NCI-H187 (cell line): ENCODE measurements around the gene MTX2.
"Not testable (repeated sequence)": the region's sequence is repeated elsewhere in the genome, so short reads cannot be mapped to it uniquely, and the experiment has no call there.

Experiments used
- DNase-seq, 2 experiments: peaks; one replicate each; lab custom pipeline; 2025; lab: John Stamatoyannopoulos, UW

The MTX2 gene

DNA sequence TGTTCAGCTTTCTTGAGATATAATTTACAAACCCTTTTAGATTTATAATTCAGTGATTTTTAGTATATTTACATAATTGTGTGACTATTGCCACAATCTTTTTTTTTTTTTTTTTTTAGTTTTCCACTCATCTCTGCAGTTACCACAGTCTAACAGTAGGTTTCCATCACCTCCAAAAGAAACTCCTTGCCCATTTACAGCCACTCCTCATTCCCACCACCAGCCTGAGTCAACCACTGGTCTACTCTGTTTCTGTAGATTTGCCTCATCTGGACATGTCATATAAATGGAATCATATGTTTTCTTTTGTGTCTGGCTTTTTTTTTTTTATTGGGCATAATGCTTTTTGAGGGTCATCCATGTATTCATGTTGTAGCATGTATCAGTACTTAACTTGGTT lies 16.1 kb downstream of the MTX2 start:
- no peak for DNase-seq

DNA sequence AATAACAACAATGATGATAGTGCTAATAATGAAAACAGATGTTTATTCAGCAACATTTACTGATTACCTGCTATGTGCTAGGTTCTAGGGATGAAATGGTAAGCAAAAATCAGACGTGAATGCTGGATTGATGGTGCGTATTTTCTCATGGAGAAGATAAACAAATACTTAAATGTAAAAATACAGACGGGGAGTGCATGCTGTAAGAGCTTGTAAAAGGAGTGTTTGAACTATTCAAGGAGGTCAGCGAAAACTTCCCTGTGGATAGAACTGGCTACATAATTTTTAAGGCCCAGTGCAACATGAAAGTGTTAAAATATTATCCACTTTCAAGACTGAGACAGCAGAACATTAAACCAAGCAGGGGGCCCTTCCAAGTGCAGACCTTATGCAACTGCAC lies 22.1 kb downstream of the MTX2 start:
- no peak for DNase-seq

DNA sequence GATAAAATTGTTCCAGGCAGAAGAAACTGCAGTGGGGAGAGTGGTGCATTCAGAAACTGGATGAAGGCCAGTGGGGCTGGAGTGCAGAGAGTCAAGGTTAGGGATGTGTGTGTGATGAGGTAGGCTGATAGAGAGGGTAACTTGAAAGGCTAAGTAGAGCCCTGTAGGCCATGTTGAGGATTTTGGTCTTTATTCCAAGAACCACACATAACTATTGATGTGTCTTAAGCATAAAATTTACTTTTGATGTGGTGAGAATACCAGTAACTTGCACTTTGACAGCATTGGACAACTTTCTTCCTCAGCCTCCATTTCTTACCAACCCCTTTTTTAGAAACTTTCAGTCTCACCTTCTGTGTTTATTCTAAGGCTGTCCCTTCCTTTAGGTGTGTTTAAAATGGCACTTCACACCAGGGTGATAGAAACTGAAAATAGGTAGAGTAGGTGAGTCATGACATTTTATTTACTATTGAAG lies 22.6 kb downstream of the MTX2 start:
- no peak for DNase-seq

DNA sequence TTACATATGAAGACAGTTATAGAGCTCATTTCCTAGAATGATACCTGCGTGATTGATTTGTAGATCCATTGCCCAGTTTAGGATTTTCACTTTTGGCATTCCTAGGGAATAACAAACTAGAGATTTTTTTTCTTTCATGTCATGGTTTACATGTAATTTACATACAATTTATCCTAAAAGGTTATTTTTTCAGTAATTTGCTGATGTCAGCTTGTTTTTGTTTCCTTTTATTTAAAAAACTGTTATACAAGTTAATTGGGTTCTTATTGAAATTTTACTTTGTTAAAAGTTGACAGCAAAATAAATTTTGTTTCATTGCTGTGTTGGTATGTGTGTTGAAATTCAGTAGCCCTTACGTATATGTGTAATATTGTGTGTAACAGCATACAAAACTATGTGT lies 23.4 kb downstream of the MTX2 start:
- DNase-seq = no peak

DNA sequence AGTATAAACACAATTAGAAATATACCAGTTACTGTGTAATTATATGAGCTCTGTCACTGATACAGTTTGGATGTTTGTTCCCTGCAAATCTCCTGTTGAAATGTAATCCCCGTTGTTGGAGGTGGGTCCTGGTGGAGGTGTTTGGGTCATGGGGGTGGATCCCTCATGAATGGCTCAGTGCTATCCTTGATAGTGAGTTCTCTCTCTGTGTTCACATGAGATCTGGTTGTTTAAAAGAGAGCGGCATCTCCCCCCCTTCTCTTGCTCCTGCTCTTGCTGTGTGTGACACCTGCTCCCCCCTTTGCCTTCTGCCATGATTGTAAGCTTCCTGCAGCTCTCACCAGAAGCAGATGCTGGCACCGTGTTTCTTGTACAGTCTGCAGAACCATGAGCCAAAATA lies 24.1 kb downstream of the MTX2 start:
- no peak for DNase-seq

DNA sequence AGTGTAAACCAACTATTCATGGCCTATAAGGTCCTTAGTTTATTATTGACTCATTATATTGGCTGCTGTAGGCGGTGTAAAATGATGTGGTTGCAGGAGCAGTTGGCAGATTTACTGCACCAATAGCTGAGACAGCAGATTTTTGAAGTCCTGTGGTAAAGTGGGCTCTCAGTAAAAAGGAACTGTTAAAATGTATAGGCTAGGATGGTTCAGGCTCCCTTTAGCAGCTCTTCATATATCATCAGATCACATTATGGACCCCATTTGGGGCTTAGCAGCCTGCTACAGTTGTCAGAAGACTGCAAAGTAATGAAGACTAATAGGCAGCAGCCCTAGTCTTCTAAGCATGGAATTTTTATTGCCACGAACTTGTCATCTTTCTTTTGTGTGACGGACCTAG lies 27.8 kb downstream of the MTX2 start:
- DNase-seq = no peak

DNA sequence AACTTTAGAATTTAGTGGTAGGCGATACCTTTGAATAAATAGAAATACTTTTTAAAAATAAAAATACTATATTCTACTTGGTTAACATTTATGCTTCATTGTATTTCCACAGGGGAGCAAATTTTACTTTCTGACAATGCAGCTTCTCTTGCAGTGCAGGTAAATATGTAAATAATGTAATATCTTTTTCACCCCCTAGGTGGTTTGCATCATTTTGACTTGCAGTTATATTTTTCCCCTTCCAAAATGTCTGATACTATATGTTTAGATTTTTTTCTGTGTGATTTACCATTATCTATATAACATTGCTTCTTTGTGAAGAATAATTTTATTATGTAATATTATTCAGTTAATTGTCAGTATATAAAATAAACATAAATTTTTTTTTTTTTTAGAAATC lies 28.5 kb downstream of the MTX2 start:
- DNase-seq = no peak

DNA sequence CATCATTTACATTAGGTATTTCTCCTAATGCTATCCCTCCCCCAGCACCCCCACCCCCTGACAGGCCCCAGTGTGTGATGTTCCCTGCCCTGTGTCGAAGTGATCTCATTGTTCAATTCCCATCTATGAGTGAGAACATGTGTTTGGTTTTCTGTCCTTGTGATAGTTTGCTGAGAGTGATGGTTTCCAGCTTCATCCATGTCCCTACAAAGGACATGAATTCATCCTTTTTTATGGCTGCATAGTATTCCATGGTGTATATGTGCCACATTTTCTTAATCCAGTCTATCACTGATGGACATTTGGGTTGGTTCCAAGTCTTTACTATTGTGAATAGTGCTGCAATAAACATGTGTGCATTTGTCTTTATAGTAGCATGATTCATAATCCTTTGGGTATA lies 36.8 kb downstream of the MTX2 start:
- DNase-seq = not testable (repeated sequence)

DNA sequence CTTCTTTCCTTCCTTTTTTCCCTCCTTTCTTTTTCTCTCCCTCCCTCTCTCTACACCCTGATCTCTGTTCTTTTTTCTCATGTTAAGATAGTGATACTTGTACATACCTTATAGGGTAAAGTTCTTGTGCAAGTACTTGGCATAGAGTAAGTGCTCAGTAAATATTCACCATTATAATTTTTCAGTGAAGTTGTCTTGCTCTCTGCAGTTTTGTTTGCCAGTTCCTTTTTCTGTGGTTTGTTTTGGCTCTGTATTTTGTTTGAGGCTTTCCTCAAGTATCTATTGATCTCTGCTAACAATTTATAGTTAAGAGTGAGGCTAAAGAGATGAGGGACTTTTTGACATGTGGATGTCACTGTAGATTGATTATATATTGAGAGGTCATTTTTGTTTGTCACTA lies 48.0 kb downstream of the MTX2 start:
- no peak for DNase-seq

DNA sequence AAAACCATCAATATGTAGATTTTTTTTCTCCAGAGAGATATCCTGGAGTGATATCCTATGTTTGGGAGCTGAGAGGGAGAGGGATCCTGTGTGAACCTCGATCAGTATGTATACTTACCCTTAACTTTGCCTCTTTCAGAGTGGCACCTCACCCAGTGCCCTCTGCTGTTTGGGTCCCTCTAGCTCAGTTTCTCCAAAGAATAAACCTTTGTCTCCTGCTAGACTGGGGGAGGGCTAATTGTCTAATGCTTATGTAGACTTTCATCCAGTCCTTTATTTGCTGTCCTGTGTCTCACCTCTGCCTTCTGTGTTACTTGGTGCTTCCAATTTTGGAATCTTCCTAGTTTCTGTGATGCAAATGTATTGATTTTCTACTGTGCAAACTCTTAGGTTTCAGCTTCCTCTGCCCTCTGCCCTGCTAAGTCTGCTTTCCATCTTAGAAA lies 48.4 kb downstream of the MTX2 start:
- DNase-seq = no peak

DNA sequence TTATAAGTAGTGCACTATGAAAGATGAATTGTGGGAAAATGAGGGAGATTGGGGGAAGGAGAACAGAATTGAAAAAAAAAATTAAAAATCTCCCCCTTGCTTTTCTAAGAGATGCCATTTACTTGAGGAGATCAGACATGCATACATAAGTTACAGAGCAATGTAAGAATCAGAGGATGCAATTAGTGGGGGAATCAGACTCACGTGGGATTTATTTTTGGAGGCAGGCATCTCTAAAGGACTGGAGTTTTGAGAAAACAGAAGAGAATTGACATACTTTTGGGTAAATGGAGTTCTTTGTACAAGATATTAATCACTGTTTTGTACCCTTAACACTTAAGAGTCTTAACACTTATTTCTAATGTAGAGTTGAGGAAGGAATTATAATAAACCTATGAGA lies 52.7 kb downstream of the MTX2 start:
- no peak for DNase-seq

DNA sequence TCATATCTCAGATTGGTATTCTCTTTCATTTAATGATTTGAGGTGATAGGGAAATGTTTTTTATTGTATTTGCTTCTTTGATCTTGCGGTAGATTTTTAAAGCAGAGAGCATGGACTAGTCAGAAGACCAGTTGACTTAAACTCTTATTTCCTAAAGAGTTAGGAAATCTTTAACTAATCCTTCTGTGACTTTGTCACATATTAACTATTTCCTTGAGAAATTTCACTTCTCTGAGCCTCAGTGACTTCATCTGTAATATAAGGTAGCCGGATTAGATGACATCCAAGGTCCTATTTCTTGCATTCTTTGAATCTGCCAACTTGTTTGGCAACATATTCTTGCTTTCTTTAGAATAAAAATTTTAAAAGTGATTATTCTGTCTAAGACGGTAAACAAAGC lies 55.6 kb downstream of the MTX2 start:
- DNase-seq = no peak

DNA sequence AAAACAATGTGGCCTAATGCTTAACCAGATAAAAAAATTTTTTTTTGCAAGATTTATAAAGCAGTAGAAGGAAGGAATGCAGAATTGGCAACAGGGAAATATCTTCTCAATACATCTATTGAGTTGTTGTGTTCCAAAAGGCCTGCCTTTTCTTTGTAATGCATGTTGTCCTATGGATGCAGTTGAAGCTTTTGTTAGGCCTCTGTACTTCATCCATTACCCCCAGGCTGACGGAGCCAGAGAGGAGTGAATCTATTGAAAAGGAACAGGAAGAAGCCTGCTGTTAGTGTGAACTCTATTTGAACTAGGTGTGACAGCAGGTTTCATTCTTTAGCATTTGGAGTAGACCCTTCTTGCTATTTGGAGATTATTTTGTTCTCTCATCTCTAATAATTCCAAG lies 56.5 kb downstream of the MTX2 start:
- no peak for DNase-seq

DNA sequence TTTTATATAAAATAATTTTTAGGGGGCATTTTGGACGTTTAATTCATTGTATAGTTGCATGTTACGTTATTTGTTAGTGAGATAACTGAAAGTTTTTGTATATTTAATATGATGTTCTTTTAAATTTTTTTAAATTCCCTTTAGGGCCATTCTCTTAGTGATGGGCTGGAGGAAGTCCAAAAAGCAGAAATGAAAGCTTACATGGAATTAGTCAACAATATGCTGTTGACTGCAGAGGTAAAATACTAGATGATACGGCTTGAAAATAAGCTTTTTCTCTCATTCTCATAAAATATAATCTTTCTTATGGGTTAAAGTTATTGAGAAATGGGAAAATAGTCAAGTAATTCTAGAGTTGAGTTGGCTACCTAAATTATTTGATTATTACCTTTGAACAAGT lies 58.9 kb downstream of the MTX2 start:
- DNase-seq = no peak

DNA sequence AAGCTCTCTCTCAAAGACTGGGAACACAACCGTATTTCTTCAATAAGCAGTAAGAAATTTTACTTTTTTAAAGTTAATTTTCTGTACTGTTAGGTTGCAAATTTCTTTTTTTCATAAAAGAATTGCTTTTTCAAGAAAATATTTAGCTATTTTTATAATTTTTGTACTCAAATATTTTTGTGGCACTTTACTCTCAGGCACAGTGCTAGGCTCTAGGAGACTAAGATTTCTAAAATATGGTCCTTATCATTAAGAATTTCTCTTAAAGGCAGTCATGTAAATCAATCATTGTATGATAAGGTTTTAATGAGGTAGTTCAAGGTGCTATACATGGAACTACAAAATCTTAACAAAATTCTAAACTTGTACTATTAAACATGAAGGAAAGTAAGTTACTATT lies 61.4 kb downstream of the MTX2 start:
- no peak for DNase-seq

DNA sequence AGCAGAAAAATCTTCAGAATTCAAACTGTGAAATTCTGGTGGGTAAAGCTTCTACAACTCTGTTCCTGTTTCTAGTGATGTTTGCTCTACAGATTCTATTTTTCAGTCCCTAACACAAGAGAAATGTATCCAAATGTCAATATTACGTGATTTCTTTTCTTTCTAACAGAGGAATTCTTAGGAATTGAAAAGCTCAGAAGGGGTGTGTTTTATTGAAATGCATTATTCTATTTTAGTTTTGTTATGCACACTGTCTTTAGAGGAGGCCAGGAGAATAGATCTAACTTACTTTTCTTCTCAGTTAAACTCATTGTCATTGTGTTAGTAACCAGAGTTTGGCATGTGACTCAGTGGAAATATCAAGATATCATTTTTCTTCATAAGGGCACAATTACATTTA lies 62.4 kb downstream of the MTX2 start:
- DNase-seq = no peak

DNA sequence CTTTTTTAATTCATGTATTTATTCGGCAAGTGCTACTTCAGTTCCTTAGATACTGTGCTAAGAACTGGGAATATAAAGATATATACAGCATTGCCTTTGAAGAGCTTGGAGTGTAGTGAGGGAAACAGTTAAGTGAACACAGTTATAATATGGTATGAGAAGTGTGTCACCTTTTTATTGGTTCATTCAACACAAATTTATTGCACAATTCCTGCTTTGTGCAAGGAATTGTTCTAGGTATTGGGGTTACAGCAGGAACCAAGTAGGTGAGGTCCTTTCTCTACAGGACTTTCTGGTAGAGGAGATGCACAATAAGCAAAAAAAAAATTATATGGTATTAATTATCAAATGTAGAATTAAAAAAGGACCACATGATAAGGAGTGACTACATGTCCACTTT lies 65.5 kb downstream of the MTX2 start:
- no peak for DNase-seq

DNA sequence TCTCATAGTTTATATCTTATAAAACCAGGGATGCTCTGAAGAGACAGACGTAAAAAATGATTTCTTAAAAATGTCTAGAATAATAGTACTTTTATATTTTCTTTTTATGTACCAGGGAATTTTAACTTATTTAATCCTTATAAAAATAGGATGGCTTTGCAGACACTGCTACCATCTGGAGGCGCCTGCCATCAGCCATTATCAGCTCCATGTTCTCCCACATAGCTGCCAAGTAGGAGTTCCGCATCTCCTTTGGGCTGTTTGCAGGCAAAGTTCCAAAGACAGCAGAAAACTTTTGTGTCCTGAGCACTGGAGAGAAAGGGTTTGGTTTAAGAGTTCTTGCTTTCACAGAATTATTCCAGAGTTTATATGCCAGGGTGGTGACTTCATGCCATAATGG lies 69.2 kb downstream of the MTX2 start:
- DNase-seq = no peak

DNA sequence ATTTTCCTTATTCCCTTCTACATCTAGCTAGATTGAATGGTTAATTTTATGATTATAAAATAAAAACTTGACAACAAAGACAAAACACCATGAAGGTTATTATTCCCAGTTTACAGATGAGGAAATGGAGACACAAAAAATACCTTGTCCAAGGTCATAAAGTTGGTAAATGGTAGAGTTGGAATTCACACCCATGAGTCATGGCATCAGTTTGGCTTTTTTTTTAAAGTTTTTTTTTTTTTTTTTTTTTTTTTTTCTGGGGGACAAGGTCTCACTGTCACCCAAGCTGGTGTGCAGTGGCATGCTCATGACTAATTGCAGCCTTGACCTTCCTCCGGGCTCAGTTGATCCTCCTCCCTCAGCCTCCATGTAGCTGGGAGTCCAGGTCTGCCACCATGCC lies 70.0 kb downstream of the MTX2 start:
- DNase-seq = no peak

DNA sequence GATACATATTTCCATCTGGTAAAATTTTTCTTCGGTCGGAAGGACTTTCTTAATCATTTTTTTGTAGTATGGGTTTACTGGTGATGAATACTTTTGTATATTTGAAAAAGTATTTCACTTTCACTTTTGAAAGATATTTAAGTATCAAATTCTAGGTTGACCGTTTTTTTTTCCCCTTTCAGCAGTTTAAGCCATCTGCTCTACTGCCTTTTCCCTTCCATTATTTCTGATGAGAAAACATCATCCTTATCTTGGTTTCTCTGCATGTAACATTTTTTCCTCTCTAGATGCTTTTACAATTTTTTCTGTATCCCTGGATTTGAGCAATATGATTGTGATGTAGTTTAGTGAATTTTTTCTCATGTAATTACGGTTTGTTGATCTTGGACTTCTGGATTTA lies 87.0 kb downstream of the MTX2 start:
- DNase-seq = no peak

DNA sequence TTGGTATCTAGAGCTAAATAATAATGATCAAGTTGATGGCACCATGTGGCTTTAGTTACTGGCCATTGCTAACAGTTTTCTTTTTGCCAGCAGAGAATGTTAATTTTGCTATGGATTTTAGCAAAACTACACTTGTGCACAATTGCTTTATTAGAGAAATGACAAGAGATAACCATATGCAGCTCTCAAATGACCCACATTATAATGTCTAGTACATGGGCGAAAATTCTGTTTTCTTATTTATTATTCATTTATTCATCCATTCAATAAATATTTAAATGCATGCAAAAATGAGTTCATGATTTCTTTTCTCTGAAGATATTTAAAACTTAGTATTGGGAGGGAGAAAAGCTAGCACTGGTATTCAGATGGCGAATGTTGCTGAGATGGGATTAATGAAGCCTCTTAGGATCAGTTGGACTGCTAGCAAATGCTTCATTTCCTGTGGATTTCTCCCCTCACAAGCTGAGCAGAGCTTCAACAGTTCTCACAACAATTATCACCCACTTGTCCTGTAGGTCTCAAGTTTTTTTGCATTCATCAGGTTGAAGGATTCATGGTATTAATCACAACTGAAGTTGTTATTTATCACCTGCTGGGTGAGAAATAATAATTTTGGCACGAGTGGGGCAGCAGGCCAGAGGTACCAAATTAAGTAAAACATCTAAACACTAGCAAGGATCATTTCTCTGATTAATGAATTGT lies 95.2 kb downstream of the MTX2 start:
- DNase-seq = no peak

DNA sequence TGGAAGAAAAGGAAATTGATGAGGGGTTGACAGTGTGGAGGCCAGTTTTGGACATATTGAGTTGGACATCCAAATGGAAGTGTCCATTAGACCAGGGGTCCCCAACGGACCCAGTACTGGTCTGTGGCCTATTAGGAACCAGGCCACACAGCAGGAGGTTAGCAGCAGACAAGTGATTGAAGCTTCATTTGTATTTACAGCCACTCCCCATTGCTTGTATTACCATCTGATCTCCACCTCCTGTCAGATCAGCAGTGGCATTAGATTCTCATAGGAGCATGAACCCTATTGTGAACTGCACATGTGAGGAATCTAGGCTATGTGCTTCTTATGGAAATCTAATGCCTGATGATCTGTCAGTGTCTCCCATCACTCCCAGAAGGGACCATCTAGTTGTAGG lies 99.1 kb downstream of the MTX2 start:
- DNase-seq = no peak

DNA sequence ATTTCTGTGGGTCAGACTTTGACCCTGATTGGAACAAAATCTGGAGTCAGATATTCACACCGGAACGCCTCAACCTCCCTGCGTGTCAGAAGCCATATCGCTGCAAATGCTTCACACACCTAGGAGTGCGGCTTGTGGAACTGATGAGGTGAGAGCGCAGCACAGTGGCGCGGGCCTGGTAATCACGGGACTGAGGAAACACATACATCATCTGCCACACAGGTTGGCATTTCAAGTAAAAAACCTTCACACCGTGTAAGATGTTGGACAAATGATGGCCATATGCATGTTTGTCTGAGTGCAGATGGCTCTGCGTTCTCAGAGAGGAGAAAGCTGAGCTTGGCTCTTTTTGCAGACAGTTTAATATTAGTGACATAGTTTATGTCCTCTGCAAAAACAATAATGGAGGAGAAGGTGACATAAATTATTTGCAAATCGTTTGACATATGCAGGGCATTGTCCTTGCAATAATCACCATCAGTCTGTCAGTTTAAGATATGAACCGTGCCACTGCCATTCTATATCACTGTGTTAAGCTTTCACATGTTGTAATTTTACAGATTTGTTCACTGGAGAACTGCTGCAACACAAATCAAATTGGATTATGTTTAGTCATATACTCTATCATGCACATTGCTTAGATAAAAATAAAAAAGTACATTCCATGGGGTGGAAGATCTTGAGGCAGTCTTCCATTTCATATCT lies 101.4 kb downstream of the MTX2 start:
- no peak for DNase-seq

DNA sequence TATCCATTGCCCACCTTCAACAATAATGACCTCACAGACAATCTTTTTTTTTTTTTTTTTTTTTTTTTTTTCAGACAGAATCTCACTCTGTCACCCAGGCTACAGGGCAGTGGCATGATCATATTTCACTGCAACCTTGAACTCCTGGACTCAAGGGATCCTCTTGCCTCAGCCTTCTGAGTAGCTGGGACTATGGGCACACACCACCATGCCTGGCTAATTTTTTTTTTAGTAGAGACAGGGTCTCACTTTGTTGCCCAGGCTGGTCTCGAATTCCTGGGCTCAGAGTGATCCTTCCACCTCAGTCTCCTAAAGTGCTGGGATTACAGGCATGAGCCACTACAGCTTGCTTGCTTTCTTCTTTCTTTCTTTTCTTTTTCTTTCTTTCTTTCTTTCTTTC lies 103.9 kb downstream of the MTX2 start:
- not testable (repeated sequence) for DNase-seq
